SU-DHL-6 (cell line): ENCODE results near the gene SPOCD1.

Source experiments
- EZH2phosphoT487 ChIP-seq: fragments of 200-600 bp; sonication (generic), shearing (Covaris generic); conservative IDR thresholded peaks from 2 replicates; pipeline ENCODE4 v1.6.1; 2018; ENCODE audit warnings: mild to moderate bottlenecking, antibody characterized with exemption, low read length, moderate library complexity, mixed read lengths
- TF ChIP-seq, protein P1 (sequence below): fragments of 200-600 bp; sonication (generic); IDR thresholded peaks from one replicate; pipeline ENCODE4 v1.5.1; 2017; ENCODE audit warnings: antibody characterized with exemption, mild to moderate bottlenecking, low read length, moderate library complexity; ENCODE audit not compliant: insufficient read depth, poor library complexity, severe bottlenecking

- TF ChIP-seq, protein P1, sequence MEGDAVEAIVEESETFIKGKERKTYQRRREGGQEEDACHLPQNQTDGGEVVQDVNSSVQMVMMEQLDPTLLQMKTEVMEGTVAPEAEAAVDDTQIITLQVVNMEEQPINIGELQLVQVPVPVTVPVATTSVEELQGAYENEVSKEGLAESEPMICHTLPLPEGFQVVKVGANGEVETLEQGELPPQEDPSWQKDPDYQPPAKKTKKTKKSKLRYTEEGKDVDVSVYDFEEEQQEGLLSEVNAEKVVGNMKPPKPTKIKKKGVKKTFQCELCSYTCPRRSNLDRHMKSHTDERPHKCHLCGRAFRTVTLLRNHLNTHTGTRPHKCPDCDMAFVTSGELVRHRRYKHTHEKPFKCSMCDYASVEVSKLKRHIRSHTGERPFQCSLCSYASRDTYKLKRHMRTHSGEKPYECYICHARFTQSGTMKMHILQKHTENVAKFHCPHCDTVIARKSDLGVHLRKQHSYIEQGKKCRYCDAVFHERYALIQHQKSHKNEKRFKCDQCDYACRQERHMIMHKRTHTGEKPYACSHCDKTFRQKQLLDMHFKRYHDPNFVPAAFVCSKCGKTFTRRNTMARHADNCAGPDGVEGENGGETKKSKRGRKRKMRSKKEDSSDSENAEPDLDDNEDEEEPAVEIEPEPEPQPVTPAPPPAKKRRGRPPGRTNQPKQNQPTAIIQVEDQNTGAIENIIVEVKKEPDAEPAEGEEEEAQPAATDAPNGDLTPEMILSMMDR, result no peak
- TF ChIP-seq EZH2phosphoT487, result no peak
Measured at GRCh38 chr1:31782421-31783410, 33.1 kb downstream of the SPOCD1 start.
